Activated CD4-positive, alpha-beta T cell treated with anti-CD3 and anti-CD28 coated beads for 4 hours (primary cell): Measurements from ENCODE around the gene CCNYL1.
"Not testable (repeated sequence)": the region's sequence is repeated elsewhere in the genome, so short reads cannot be mapped to it uniquely, and the experiment has no call there.

Experiments
- DNase-seq, 2 donors: peaks; one replicate each; pipeline ENCODE4 v3.0.0-alpha.2; 2020

CCNYL1 gene

GRCh38 chr2:207698301-207698700 is 13.1 kb upstream of the CCNYL1 start:
- DNase-seq: no peak

GRCh38 chr2:207704078-207704477 is 7.4 kb upstream of the CCNYL1 start:
- no peak for DNase-seq

GRCh38 chr2:207704671-207705070 is 6.8 kb upstream of the CCNYL1 start:
- DNase-seq: no peak

- DNase-seq: no peak
These were observed 4.2 kb upstream of the CCNYL1 start for GRCh38 chr2:207706936-207707860.

GRCh38 chr2:207711750-207712530 is 500 bp downstream of the CCNYL1 start:
- DNase-seq: peak; percentile 37 to 55

- no peak for DNase-seq
These were observed 4.6 kb downstream of the CCNYL1 start for GRCh38 chr2:207716056-207716455.

- DNase-seq: no peak
These were observed 7.1 kb downstream of the CCNYL1 start for GRCh38 chr2:207718521-207718920.

- no peak for DNase-seq
These were observed 7.6 kb downstream of the CCNYL1 start for GRCh38 chr2:207719008-207719407.

GRCh38 chr2:207719655-207720054 is 8.2 kb downstream of the CCNYL1 start:
- not testable (repeated sequence) for DNase-seq

- no peak for DNase-seq
These were observed 9.2 kb downstream of the CCNYL1 start for GRCh38 chr2:207720517-207721187.

- no peak for DNase-seq
These were observed 11.5 kb downstream of the CCNYL1 start for GRCh38 chr2:207722773-207723424.

GRCh38 chr2:207723425-207723787 is 12.0 kb downstream of the CCNYL1 start:
- not testable (repeated sequence) for DNase-seq

GRCh38 chr2:207724113-207724512 is 12.7 kb downstream of the CCNYL1 start:
- DNase-seq: no peak

- no peak for DNase-seq
These were observed 14.6 kb downstream of the CCNYL1 start for GRCh38 chr2:207725873-207726578.

- DNase-seq: no peak
These were observed 15.8 kb downstream of the CCNYL1 start for GRCh38 chr2:207727261-207727660.

GRCh38 chr2:207729465-207729998 is 18.1 kb downstream of the CCNYL1 start:
- no peak for DNase-seq

- DNase-seq: no peak
These were observed 19.7 kb downstream of the CCNYL1 start for GRCh38 chr2:207731138-207731537.

- DNase-seq: no peak
These were observed 22.3 kb downstream of the CCNYL1 start for GRCh38 chr2:207733597-207734240.

- no peak for DNase-seq
These were observed 22.8 kb downstream of the CCNYL1 start for GRCh38 chr2:207734264-207734635.

GRCh38 chr2:207734636-207735512 is 23.4 kb downstream of the CCNYL1 start:
- DNase-seq: no peak
